ENCODE measurements around the gene CDH13.

- TF ChIP-seq POLR2AphosphoS5 (IDR thresholded peaks at IDR 0.05; ENCODE audit: low read depth, low read length), result no peak
- no peak for TF ChIP-seq REST (IDR thresholded peaks at IDR 0.05; ENCODE audit: insufficient read depth in 1 of 2, low read depth in 2 of 2, low read length in 2 of 2)
- TF ChIP-seq TAF1 (IDR thresholded peaks at IDR 0.05; ENCODE audit: borderline replicate concordance, insufficient read depth, low read length), result no peak
- TF ChIP-seq FOXP2 (optimal IDR thresholded peaks at IDR 0.05; ENCODE audit: borderline replicate concordance, extremely low read depth, extremely low read length, insufficient read depth), result no peak
- no peak for TF ChIP-seq SIN3A (IDR thresholded peaks at IDR 0.05; ENCODE audit: borderline replicate concordance, insufficient read depth, low read length)
These were observed 1168.2 kb downstream of the CDH13 start for GRCh38 chr16:83794860-83795554.
